DMS114 treated with DMSO at 0.1 percent for 48 hours (cell line): ENCODE measurements around the gene SERPINB6.
"Not testable (repeated sequence)": the region's sequence is repeated elsewhere in the genome, so short reads cannot be mapped to it uniquely, and the experiment has no call there.

Experiments used
- DNase-seq: peaks from one replicate; lab custom pipeline; 2025; ENCODE audit not compliant: unreplicated experiment; lab: John Stamatoyannopoulos, UW

SERPINB6 gene

DNA sequence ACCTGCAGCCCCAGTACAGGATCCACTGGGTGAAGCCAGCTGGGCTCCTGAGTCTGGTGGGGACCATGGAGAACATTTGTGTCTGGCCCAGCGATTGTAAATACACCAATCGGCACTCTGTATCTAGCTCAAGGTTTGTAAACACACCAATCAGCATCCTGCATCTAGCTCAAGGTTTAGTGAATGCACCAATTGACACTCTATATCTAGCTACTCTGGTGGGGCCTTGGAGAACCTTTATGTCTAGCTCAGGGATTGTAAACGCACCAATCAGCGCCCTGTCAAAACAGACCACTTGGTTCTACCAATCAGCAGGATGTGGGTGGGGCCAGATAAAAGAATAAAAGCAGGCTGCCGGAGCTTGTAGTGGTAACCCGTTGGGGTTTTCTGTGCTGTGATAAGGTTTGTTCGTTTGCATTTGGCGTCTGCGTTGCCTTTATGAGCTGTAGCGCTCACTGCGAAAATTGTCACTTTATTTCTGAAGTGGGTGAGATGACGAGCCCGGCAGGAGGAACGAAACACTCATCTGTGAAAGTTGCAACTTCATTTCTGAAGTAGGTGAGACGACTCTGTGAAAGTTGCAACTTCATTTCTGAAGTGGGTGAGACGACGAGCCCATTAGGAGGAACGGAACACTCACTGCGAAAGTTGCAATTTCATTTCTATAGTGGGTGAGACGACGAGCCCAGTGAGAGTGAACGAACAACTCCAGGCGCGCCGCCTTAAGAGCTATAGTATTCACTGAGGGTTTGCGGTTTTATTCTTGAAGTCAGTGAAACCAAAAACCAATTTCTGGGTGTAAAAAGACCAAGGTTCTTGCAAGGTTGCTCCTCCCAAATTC, 31.1 kb downstream of the SERPINB6 start:
- DNase-seq, result no peak

DNA sequence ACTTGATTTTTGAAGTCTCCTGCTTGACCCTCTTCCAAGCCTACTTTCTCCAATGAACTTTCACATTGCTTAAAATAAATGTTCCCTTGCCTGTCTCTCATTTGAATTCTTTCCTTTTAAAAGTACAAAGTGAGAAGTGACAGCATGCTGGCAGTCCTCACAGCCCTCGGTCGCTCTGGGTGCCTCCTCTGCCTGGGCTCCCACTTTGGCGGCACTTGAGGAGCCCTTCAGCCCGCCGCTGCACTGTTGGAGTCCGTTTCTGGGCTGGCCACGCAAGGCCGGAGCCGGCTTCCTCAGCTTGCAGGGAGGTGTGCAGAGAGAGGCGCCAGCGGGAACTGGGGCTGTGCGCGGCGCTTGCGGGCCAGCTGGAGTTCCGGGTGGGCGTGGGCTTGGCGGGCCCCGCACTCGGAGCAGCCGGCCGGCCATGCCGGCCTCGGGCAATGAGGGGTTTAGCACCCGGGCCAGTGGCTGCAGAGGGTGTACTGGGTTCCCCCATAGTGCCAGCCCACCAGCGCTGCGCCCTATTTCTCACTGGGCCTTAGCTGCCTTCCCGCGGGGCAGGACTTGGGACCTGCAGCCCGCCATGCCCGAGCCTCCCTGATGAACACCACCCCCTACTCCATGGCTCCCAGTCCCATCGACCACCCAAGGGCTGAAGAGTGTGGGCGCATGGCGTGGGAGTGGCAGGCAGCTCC, 31.9 kb downstream of the SERPINB6 start:
- no peak for DNase-seq

GRCh38 chr6:2938632-2939083, 32.7 kb downstream of the SERPINB6 start:
- DNase-seq, result no peak

DNA sequence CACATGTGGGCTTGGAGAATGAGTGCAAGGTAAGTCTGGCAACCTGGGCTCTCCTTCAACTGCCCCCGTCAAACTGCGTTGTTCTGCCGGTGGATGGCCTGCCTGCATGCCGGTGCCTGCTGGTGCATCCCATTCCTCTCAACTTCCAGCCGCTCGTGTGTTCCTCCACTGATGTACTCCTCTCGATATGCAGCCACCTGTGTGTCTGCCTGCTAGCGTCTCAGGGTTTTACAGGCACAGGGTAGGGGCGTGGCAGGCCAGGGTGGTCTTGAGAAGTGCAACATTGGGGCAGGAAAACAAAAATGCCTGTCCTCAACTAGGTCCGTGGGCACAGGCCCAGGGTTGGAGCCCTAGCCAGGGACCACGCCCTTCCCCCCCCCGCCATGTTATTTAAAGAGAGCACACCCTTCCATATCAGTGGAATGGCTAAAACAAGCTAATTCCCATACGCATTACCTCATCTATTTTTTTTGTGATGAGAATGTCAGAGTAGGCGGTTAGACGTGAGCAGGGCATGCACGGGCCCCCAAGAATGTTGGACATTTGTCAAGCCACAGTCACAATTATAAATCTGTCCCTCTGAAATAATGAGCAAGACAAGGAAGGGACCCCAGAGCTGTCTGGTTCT, 33.2 kb downstream of the SERPINB6 start:
- no peak for DNase-seq

DNA sequence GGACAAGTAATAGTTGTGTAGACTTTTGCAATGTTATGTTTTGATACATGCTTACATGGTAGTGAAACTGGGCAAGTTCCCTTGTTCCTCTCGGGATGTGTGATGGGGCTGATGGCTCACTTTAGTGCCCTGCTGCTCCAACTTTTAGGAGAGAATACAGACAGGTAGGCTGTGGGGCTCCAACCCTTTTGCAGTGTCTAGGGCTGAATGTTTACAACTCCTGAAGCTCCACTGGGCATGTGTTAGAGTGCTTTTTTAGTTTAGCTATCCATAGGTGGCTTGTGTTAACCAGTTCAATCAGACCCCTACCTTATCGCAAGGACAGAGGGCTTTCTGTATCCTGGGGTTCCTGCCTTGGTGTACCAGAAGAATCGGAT, 33.8 kb downstream of the SERPINB6 start:
- DNase-seq, result no peak

DNA sequence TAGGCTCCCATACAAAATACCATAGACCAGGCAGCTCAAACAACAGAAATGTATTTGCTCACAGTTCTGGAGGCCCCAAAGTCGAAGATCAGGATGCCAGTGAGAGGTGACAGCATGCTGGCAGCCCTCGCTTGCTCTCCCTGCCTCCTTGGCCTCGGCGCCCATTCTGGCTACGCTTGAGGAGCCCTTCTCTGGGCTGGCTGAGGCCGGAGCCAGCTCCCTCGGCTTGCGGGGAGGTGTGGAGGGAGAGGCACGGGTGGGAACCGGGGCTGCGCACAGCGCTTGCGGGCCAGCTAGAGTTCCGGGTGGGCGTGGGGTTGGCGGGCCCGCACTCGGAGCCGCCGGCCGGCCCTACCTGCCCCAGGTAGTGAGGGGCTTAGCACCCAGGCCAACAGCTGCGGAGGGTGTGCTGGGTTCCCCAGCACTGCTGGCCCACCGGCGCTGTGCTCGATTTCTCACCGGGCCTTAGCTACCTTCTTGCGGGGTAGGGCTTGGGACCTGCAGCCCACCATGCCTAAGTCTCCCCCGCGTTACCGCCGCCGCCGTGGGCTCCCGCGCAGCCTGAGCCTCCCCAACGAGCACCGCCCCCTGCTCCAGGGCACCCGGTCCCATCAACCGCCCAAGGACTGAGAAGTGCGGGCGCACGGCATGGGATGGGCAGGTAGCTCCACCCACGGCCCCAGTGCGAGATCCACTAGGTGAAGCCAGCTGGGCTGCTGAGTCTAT, 35.6 kb downstream of the SERPINB6 start:
- DNase-seq, result no peak

DNA sequence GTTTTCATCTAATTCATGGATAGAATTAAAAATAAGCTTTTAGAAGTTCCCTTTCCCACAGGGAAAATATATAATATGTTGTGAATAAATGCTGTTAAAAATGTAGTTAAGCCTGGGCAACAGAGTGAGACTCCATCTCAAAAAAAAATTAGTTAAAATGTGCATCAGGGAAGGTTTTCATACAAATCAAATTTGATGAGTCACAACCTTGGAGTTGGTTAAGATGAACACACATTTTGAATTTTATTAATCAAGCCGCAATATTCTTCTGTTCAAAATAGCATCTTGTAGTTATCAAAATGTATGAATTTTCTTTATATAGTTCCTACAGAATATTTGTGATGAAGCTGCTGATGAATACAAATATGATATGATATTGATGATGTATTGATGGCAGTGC, 37.3 kb downstream of the SERPINB6 start:
- no peak for DNase-seq

DNA sequence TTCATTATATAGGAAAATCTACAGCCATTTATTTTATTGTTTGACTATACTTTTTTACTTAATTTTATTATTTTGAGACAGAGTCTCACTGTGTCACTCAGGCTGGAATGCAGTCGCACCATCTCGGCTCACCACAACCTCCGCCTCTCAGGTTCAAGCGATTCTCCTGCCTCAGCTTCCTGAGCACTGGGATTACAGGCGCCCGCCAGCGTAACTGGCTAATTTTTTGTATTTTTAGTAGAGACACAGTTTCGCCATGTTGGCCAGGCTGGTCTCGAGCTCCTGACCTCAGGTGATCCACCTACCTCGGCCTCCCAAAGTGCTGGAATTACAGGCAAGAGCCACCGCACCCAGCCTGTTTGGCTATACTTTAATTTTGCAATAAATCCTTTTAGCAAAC, 38.5 kb downstream of the SERPINB6 start:
- DNase-seq, result not testable (repeated sequence)

DNA sequence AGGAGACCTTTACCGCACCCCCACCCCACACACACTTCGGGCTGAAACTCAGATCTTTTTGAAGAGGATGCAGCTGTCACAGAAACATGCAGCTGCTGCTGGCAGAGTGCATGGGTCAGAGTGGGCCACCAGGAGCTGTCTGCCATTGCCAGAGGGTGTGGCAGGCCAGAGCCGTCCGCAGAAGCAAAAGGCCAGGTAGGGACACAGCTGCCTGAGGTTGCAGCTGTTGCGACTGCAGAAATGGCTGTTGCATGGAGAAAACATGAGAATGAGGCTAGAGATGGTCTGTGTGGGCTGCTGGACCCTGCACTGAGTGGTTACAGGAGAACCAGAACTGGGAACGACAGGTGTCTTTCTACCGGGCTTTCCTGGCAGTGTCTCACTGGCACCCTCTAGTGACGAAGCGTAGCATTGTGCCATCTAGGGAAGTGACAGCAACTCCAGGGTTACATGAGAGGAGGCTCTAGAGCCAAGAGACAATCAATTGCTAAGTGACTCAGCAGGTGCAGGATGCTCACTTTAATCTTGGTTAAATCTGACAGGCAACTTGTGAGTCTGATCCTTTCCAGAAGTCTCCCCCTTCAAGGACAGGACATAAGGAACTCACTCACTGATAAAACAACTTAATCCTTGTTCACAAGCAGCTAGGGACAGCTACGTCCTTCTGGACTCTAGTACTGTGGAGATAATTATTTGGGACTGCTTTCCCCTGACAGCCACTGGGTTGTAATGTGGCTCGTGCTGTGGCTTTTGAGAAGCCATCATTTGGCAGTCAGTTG, 39.2 kb downstream of the SERPINB6 start:
- peak; percentile 62 for DNase-seq

DNA sequence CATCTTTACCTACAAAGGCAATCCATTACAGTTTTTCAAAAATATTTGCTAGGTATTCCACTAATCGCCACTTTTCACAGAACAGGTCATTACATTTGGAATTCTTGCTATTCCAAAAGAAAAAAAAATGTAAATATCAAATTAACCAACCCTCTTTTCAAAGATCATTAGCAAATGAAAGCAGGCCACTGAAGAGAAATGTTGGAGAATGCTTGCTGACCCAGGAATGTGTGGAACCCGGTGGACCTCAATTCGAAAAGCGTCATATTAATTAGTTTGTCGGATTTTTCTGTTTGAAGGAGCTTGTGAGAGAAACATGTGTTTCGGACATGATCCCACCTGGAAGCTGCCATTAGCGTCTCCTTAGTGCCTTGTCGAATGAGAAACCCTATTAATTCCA, 40.3 kb downstream of the SERPINB6 start:
- no peak for DNase-seq

DNA sequence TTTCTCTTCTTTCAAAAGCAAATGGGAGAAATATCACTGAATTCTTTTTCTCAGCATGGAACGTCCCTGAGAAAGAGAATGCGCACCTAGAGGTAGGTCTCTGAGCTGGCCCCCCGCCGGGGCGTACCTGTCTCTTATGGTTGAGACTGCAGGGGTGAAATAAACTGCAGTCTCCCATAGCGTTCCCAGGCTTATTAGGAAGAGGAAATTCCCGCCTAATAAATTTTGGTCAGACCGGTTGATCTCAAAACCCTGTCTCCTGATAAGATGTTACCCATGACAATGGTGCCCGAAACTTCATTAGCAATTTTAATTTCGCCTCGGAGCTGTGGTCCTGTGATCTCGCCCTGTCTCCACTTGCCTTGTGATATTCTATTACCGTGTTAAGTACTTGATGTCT, 43.4 kb downstream of the SERPINB6 start:
- DNase-seq, result not testable (repeated sequence)

DNA sequence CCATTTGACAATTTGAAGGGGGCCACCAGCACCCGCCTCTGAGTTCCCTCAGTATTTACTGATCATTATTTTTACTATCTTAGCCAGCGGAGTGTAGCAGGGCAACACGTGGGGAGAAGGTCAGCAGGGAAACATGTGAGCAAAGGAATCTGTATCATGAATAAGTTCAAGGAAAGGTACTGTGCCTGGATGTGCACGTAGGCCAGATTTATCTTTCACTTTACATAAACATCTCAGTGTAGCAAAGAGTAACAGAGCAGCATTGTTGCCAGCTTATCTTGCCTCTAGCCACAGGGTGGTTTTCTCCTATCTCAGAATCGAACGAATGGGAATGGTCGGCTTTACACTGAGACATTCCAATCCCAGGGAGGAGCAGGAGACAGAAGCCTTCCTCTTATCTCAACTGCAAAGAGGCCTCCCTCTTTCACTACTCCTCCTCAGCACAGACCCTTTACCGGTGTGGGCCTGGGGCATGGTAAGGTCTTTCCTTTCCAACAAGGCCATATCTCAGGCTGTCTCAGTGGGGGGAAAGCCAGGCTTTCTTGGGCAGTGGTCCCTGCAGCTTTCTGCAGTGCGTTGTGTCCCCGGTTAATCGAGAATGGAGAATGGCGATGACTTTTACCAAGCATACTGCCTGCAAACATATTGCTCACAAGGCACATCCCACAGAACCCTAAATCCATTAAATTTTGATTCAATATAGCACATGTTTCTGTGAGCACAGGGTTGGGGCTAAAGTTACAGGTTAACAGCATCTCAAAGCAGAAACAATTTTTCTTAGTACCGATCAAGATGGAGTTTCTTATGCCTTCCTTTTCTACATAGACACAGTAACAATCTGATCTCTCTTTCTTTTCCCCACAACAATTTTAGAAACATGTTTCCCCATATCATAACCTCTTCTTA, 45.3 kb downstream of the SERPINB6 start:
- not testable (repeated sequence) for DNase-seq

GRCh38 chr6:2921520-2922115, 49.7 kb downstream of the SERPINB6 start:
- no peak for DNase-seq

- no peak for DNase-seq
These were observed 50.7 kb downstream of the SERPINB6 start for GRCh38 chr6:2920671-2921112.

DNA sequence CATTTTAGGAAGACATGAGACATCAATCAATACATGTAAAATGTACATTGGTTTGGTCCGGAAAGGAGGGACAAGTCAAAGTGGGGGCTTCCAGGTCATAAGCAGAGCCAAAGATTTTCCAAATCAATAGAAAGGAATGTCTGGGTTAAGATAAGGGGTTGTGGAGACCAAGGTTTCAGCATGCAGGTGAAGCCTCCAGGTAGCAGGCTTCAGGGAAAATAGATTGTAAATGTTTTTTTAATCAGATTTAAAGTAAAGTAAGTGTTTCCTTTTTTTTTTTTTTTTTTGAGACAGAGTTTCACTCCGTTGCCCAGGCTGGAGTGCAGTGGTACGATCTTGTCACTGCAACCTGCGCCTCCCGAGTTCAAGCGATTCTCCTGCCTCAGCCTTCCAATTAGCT, 51.5 kb downstream of the SERPINB6 start:
- no peak for DNase-seq

DNA sequence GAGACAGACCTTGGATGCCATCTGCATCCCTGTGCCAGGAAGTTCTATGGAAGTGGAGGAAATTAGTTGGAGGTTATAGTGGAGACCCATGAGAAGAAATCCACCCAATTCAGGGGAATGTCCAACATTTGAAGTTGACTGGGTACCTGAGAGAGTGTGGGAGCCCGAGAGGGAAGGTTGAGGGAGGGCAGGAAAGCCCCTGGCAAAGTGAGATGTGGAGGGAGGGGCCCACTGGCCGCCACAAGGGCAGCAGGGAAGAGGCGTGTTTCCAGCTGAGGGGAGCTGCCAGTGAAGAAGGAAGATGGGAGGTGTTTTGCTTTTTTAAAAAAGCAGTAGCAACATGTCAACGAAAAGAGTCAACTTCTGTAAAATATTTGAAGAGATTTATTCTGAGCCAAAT, 52.0 kb downstream of the SERPINB6 start:
- DNase-seq, result no peak

DNA sequence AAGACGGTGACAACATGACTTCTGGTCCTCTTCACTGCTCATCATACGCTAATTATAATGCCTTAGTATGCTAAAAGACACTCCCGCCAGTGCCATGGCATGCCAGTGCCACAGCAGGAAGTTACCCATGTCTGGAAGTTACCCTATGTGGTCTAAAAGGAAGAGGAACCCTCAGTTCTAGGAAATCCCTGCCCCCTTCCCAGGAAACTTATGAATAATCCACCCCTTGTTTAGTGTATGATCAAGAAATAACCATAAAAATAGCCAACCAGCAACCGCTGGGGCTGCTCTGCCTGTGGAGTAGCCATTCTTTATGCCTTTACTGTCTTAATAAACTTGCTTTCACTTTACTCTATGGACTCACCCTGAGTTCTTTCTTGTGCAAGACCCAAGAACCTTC, 52.4 kb downstream of the SERPINB6 start:
- DNase-seq, result no peak

DNA sequence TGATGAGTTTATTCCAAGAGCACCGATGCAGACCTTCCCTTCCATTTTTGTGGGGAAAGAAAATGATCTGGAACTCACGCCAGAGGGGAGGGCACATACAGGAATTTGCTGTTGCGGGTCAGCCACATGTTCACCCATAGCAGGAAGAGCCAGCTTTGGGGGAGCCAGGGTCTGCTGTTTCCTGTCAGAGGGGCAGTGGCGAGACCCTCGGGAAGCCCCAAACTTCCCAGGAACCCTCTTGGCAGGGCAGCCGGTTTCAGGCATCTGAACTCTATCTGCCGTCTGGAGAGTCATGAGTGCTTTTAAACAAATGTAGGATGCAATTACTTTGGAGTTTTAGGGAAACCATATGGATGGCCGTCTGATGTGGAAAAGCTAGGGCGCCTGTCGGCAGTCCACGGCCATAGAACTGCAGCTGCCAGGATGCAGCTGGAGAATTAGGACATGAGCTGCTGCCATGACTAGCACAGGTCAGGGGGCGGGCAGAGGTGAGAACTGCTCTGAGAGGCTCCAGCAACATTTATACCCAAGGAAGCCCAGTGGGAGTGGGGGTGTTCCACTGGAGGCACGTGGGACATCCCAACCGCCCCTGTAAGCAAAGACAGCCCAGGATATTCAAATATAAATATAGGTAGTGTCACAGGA, 53.4 kb downstream of the SERPINB6 start:
- DNase-seq, result no peak

DNA sequence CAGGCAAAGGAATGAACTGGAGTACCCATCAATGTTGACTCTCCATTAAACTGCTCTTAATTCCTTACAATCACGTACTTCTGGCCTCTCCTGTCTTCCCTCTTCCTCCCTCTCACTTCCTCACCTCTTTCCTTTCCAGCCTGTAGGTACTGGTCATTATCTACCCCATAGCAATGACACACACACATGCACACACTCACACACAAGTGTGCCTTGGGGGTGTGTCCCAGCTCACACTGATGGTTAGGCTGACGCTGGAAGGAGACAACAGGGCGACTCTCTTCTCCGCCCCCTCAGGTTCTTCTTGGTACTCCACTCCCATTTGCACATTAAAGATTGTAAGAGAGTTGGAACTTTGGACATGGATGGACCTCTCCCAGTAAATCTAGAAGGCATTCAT, 54.3 kb downstream of the SERPINB6 start:
- DNase-seq, result no peak
